ENCODE measurements around the gene DYSF.

DNA sequence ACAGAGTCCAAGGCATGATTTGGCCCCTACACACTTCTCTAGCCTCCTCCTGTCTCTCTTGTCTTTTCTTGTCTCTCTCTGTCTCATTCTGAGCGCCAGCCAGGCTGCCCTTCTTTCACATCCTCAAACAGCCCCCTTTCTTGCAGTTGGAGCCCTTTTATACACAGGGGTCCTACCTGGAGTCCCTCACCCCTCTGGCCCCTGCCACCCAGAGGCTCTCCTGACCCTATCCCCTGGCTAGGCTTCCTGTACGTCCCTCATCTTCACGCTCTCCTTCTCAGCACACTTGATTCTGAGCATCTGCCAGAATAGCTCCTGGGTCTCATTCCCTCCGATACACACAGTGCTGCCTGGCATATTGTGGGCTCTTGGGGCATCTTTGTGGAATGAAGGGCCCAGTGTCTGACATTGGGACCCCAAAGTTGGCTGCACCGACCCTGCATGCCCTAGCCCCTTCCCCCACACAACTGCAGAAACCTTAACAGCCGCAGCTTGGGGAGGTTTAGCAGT is 261.9 kb downstream of the DYSF start:
- TF ChIP-seq, protein P1, sequence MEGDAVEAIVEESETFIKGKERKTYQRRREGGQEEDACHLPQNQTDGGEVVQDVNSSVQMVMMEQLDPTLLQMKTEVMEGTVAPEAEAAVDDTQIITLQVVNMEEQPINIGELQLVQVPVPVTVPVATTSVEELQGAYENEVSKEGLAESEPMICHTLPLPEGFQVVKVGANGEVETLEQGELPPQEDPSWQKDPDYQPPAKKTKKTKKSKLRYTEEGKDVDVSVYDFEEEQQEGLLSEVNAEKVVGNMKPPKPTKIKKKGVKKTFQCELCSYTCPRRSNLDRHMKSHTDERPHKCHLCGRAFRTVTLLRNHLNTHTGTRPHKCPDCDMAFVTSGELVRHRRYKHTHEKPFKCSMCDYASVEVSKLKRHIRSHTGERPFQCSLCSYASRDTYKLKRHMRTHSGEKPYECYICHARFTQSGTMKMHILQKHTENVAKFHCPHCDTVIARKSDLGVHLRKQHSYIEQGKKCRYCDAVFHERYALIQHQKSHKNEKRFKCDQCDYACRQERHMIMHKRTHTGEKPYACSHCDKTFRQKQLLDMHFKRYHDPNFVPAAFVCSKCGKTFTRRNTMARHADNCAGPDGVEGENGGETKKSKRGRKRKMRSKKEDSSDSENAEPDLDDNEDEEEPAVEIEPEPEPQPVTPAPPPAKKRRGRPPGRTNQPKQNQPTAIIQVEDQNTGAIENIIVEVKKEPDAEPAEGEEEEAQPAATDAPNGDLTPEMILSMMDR (IDR thresholded peaks at IDR 0.05) = no peak
- TF ChIP-seq EZH2 (IDR thresholded peaks at IDR 0.05; ENCODE audit: borderline replicate concordance, insufficient read depth, low read depth, low read length, poor library complexity, severe bottlenecking) = no peak

Data from B cell (primary cell).